NCI-H446 (cell line): ENCODE results near the gene ZNRF3.
A peak's percentile ranks its signal among the peaks of the same experiment; 100 is the strongest.
"Not testable (repeated sequence)": the region's sequence is repeated elsewhere in the genome, so short reads cannot be mapped to it uniquely, and the experiment has no call there.

Experiments
- DNase-seq, 2 experiments: peaks; one replicate each; lab custom pipeline; 2025; lab: John Stamatoyannopoulos, UW

Gene ZNRF3

DNA sequence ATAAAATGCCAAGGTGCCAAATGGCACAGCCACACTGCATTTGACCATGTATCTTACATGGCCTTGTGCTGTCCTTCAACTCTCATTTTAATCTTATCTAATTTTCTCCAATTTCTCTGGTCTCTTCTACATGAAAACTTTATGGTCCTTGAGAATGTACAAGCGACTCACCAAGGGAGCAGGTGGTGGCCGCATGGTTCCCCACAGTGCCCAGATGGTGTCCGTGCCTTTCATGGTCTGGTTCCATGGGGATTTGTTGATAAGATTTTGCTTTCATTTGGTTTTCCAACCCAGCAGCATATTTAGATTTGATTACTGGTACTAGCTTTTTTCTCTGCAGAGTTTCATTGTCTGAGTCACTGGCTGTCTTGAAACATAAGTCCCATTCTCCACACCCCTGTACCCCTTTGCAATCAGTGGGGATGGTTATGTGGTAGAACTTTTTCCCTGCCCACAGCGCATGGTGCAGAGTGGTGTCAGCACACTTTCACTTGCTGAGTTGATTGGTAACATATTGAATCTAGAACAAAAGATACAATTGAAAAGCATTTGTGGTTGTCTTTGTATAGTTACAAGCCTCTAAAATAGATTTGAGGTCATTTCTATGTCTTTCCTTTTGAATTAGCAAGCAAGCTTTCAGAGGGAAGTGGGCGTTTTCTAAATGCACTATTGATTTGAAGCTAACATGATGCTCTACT, 24.1 kb downstream of the ZNRF3 start:
- peak in 1 of 2 experiments; percentile 28 for DNase-seq

DNA sequence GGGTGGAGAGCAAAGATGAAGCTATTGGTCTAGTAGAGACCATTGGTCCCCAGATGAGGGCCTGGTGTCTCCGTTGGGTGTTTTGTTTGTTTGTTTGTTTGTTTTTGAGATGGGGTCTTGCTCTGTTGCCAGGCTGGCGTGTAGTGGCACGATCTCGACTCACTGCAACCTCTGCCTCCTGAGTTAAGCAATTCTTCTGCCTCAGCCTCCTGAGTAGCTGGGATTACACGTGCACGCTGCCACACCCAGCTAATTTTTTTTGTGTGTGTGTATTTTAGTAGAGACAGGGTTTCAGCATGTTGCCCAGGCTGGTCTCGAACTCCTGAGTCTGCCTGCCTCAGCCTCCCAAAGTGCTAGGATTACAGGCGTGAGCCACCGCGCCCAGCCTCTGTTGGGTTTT, 25.4 kb downstream of the ZNRF3 start:
- not testable (repeated sequence) for DNase-seq

DNA sequence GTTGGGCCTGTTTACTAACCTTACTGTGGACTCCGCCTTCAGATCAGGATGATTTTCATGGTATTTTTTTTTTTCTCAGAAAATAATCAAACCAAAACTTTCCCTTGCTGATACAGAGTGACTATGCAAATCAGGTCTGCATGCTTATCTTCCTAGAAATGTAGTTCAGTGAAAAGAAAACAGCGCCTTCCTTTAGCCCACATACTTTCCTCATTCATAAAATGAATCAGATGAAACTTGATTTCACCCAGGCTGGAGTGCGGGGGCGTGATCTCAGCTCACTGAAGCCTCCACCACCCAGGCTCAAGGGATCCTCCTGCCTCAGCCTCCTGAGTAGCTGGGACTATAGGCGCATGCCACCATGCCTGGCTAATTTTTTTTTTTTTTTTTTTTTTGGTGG, 26.0 kb downstream of the ZNRF3 start:
- DNase-seq, result no peak

DNA sequence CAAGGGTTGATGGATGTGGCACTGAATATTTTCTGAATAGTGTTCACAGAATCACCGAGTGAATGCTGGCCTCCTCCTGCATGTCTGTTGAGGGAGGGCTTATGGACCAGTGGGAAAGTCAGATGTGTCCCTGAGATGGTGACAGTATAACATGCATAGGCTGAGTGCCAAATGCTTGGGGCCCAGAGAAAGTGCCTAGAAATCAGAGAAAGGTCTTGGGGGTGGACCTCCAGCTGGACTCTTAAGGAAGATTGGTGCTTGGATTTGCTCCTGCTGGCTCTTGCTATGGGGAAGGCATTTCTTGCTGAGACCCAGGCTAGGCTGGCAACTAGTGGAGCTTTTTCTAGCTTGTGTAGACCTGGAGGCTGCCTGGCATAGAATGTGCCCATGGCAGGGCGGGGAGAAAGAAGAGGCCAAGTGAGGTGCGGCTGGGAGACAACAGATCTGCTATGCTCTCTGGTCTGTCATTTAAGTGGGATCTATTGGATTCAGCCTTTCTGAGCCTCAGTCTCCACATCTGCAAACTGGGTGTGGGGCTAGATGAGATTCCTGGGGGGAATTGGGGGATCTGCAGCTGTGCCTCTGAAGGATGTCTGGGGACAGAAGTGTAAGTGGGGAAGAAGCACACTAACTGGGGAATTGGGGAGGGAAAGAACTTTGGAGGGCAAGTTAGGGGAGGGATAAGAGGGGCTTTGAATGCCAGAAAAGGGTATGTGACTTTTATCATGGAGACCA, 27.4 kb downstream of the ZNRF3 start:
- no peak for DNase-seq

DNA sequence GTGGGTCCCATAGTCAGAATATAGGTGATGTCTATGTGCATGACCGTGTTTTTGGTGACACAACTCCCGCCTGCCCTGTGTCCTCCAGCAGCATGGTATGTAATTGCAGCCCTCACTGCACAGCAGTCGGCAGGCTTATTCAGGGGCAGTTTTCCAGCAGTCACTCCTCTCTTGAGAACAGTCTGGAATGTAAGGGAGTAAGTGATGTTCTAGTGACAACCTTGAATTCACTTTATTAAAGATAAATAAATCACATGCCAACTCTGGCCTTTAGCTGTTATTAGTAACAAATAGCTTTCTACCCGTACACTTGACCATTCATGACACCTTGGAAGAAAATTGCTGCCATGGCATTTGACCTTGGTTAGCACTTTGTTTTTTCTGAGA, 27.9 kb downstream of the ZNRF3 start:
- no peak for DNase-seq

DNA sequence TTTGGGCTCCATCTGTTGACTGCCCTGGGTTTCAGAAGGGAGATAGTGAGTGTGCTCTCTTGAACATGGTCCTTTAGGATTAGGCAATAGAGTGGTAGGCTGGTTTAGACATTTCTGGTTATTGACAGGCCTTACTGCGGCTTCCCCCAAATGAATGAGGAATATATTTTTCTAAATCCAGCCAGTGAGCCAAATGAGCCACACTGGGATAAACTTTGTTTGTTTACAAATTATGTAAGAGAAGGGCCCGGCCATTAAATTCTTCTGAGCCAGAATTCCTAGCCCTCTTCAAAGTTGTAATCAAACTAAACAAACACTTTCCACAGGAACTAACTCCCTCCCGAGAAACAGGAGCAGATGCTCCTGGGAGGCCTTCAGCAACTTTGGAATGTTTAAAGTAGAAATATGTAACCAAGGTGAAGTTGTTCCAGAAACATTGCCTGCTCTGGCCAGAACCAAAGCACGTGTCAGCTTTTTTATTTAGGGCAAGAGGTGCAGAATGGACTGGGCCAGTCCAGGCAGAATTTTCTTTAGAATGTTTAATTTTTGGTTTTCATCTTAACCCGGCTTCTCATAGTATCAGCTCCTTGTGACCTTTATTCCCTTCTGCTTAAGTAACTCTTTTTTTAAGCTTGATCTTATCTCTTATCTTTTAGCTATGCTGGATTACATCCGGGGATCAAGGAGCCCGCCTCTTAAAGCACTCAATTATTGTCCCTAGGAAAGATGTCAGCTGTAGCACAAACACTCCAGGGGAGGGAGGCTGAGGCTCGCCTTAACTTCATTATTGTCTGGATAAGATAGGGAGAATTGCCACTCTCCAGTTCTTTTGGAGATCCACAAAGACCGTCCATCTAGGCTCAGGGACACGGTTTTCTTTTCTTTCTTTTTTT, 28.7 kb downstream of the ZNRF3 start:
- peak in 1 of 2 experiments; percentile 34 for DNase-seq

DNA sequence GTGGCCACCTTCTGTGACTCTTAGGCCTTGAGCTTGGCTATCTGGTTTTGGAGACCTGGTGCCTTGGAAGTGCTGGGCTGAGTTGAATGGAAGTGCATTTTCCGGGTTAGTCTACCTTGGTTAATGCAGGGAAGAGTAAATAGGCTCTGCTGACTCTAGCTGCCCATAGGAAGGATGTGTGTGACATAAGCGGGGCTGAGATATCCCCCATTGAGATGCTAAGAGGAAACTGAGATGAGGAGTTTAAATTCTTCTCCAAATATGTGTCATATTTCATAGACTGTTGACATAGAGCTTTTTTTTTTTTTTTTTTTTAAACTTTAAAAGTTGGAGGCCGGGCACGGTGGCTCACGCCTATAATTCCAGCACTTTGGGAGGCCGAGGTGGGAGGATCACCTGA, 30.8 kb downstream of the ZNRF3 start:
- no peak for DNase-seq

DNA sequence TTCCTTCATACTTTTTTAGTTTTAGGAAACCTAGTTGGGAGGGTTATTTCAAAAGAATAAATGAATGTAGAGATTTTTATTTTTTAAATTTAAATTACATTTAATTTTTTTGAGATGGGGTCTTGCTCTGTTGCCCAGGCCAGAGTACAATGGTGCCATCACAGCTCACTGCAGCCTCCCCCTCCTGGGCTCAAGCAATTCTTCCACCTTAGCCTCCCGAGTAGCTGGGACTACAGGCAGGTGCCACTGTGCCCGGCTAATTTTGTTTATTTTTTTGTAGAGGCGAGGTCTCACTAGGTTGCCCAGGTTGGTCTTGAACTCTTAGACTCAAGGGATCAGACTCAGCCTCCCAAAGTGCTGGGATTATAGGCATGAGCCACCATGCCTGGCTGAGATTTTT, 32.6 kb downstream of the ZNRF3 start:
- no peak for DNase-seq

DNA sequence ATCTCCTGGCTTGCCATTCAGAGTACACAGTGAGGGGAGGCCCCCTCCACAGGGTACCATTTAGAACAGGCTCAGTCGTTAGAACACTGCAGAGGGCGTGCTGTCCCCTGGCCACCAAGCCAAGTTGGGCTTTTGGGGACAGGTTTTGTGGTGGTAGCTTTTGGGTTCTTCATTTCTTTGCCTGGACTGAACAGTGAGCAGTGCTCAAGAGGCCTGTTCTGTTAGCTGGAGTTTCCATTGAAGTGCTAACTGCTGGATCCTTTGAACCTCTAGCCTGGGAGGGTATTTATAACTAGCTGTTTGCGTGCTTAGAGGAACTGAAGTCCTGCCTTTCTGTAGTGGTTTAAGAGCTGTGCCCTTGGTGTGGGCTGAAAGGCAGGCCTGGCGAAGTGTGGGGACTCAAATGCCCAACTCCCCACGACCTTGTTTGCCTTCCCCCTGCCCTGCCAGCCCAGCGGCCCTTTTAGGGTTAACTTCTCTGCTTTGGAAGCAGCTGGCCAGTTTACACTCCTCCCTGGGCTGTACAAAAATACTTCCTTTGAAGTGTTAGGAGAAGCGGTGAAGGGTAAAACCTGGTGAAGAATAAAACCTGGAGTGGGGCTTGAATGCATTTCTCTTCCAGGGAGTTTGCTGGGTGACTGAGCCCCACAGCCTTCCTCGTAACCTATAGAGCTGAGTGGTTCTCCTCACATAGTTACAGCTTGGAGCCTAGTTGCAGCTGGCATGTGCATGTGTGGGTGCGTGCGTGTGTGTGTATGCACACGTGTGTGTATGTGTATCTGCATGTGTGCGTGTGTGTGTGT, 34.6 kb downstream of the ZNRF3 start:
- peak in 1 of 2 experiments; percentile 55 for DNase-seq

DNA sequence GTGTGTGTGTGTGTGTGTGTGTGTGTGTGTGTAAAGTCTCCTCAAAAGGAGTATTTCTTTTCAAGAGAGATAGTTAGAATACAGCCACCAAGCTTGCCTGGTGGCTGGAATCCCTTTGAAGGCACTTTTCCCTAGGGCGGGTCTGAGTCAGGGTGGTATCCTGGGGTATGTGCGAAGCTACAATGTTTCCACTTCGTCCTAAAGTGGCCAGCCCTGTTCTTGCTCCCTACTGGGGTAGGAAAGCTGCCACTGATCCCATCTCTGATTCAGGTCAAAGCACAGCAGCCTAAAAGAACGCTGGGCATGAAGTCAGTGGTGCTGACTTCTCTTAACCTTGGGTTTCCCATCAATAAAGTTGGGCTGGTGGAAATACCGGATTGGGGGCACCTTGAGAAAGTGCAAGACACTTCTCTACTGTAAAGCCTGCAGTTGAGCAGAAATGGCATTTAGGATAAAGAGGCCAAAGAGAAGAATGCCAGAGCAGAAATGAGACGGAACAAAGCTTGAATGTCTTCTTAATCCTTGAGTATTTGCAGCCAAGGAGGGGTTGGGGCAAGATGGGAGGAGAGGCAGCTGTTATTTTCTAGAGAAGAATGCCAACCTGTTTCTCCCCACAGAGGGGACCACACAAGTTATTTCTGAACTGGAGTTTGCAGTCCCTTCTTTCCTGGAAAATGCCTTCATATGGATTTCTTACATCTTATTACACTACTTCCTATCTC, 35.3 kb downstream of the ZNRF3 start:
- no peak for DNase-seq

DNA sequence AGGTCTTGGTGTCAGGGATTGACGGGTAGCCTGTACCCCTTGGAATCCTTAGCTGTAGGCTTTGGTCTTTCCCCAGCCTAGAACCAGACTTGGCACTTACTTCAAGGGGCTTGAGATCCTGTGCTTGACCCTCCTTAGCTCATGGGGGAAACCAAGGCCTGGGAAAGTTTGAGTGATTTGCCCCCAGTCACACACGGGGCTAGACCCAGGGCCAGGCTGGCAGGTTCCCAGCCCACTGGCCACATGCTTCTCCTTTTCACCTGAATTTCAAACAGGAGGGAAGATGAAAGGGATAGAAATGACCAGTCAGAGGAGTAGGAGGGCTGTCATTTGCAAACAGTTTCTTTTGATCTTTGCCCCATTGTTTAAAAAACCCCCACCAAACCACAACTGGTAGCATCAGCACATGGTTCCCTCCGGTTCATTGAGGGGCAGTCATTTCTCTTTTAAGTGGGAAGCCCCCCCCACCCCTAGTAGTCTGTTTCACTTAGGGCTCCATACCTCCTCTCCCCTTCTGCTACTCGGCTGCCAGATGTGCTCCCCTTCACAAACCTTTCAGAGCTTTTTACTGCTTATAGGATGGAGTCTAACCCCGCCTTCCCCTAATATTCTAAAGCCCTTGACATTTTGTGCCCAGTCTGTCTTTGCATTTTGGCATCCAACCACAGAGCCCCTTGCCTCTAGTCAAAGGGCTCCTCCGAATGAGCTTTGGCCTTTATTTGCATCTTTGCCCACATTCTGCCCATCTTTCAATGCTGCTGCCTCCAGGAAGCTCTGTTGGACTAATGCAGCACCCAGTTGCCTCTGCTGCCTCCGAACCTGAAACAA, 37.6 kb downstream of the ZNRF3 start:
- DNase-seq, result no peak

DNA sequence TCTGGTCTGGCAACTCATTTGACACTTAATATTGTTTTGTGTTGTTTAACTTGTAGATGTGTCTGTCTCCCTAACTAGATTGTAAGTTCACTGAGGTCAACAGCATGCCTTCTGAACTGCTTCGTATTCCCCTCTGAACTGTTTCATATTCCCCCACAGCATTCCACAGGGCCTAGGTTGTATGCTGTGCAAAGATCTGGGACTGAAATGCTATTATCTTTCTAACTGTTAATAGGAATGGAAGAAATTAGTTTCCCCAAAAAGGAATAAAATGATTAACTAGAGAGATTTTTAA, 38.2 kb downstream of the ZNRF3 start:
- DNase-seq, result no peak

DNA sequence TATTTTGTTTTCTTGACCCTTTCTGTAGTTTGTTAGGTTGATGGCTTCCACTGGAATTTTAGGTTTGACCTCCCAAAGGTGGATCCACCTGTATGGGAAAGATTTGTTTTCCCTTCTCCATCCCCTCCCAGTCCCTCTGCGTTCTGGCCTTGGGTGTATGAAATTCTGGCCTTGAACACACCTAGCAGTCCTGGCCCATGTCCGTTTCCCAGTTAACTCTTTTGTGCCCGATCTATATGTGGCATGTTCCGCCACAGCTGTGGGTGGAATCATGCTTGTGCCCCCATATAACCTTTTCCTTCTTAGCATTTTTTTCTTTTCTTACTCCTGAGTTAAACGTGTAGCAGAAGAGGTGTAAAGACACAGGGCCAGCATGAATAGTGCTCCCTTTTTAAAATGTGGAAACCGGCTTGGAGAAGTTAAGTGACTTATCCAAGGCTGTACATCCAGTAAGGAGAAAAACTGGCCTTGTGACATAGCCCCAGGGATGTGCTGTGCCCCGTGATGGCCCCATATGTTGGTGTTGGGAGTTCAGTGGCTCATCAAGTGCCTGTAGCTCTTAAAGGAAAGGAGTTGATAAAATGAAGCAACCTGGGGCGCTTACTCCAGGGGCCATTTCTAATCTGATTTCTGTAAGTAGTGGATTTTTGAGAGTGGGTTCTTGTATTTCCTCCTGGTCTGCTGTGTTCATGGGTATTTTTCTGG, 39.3 kb downstream of the ZNRF3 start:
- DNase-seq, result no peak

DNA sequence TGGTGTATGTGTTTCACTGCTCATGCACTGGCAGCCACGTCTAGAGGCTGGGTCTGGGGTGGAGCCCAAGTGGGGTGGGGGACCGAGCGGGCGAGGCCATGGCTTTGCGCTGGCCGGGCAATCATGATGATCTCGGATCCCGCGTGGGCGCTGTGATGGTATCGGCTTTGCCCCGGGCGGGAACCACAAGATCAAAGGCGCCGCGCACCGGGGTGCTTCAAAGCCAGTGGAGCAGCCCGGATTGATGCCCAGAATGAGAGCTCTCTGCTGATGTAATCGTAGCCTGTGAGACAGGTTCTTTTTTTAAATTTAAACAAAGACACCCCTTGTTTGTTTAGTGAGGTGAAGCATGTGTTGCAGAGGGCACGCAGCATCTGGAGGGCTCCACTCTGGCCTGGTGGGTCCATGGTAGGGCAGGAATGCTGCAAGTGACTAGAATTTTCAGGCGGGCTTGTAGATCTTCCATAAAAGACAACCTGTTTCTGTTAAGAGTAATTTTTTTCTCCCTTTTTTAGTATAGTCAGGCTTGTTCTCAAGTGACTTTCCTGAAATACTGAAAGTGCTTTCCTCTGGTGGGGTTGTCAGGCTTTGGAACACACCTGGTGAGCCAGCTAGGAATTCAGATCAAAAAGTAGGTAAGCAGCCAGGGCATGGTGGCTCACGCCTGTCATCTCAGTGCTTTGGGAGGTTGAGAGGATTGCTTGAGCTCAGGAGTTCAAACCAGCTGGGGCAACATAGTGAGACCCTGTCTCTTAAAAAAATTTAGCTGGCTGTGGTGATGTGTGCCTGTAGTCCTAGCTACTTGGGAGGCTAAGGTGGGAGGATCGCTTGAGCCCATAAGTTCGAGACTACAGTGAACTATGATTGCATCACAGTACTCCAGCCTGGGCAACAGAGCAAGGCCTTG, 40.7 kb downstream of the ZNRF3 start:
- DNase-seq, result no peak

DNA sequence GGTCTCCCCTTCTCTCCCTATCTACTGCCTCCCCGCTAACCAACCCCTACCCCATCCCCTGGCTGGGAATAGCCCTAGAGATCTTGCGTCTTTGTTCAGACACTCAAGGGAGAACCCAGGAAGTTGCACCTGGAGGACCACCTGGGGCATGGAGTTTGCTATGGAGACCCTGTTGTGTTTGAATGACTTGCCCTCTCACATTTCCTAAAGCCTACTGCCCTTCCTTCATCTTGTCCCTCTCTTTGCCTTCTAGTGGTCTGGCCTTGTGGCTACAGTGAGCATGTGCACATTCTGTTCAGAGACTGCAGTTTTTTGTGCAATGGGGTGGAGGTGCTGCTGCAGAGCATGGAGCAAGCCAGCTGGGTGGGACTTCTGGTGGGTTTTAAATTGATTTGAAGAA, 42.5 kb downstream of the ZNRF3 start:
- DNase-seq, result no peak

DNA sequence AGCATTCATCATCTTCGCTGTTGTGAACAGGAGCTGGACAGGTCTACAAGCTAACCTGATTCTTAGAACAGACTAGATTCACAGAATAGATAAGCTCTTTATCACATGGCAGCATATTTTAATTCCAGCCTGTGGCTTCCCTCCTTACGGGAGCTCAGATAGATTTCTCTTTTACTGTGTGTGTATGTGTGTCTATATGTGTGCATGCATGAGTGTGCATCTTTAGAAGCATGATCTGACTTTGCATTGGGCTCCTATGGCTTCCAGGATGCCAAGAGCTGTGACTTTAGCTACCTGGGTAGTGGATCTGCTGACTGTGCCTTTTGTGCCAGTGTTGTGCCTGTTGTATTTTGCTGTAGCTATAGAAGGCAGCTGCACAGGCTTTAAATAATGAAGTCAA, 44.3 kb downstream of the ZNRF3 start:
- DNase-seq, result no peak

DNA sequence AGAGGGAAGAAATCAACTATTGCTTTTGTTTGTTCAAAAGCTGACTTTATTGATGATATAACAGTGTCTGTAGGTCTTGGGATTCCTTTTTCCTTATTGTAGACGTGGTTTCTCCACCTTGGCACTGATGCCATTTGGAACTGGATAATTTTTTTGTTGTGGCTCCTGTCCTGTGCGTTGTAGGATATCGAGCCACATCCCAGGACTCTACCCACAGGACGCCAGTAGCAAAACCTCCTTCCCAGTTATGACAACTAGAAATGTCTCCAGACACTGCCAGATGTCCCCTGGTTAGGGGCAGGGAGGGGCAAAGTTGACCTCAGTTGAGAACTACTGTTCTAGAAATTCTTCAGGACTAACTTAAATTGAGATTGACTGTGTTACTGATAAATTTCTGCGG, 45.8 kb downstream of the ZNRF3 start:
- DNase-seq, result no peak

DNA sequence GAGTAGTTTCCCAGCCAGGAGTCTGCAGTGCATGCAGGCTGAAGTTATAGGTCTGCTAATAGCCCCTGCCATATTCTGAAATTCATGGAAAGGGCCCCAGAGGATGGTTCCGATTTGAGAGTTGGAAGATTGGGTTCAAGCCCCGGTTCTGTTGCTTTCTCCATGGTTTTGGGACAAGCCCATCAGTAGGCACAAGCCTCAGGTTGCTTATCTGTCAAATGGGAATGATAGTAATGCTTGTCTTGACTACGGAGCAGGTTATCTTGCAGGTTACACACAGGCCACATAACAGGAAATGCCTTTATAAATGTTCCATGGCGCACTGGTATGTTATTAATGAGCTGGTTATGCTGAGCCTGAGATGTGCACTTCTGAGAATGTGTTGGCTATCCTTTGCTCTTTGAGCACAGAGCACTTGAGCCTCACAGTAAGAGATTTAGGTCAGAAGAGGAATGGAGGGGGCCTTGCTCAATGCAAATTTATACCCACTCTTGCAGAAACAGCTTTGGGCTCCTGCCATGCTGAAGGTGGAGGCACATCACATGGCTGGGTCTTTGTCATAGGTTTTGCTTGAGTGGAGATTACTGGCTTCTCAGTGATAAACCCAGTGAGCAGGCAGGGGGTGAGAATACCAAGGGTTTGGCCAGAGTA, 47.1 kb downstream of the ZNRF3 start:
- peak in 1 of 2 experiments; percentile 36 for DNase-seq
